GM13976 (cell line): ENCODE measurements around the gene IKZF4.

Experiments used
- DNase-seq: peaks from one replicate; pipeline ENCODE4 v3.0.0; 2012; ENCODE audit warnings: low spot score
- CTCF ChIP-seq: IDR thresholded peaks from 2 replicates; pipeline ENCODE4 v1.5.1; 2012; ENCODE audit warnings: borderline replicate concordance, mild to moderate bottlenecking; ENCODE audit not compliant: insufficient read depth; ENCODE audit errors: extremely low read depth, missing control alignments, control extremely low read depth
- in situ Hi-C: fragments of 300-500 bp; cut with MboI; formaldehyde crosslinking; loops from one replicate; pipeline ENCODE4 v1.12.0; 2022; ENCODE audit warnings: low sequenced_read_pairs, mixed read lengths, inconsistent platforms; ENCODE audit not compliant: unreplicated experiment

IKZF4 gene

GRCh38 chr12:56020423-56021184, at the start of gene IKZF4:
TSS of gene IKZF4 (plus strand) at chr12:56021043. CDS start at chr12:56021494, 451 bp downstream.
- no peak for TF ChIP-seq CTCF
- in situ Hi-C loops, result no loop called here
- no peak for DNase-seq

GRCh38 chr12:55972042-55972441, 48.8 kb upstream of the IKZF4 start:
- no peak for DNase-seq
- no peak for TF ChIP-seq CTCF
- in situ Hi-C loops, result no loop called here

GRCh38 chr12:55972456-55972855, 48.4 kb upstream of the IKZF4 start:
- no peak for DNase-seq
- no peak for TF ChIP-seq CTCF
- in situ Hi-C loops, result no loop called here

- no peak for TF ChIP-seq CTCF
- DNase-seq, result no peak
- in situ Hi-C loops, result no loop called here
Observed at GRCh38 chr12:55972911-55973598, 47.8 kb upstream of the IKZF4 start.

GRCh38 chr12:55973599-55974307, 47.1 kb upstream of the IKZF4 start, which contains the start of gene RAB5B:
TSS of gene RAB5B (plus strand) at chr12:55974078. CDS start at chr12:55986961, 12,883 bp downstream.
- in situ Hi-C loops, result no loop called here
- no peak for TF ChIP-seq CTCF
- peak; percentile 94 for DNase-seq

- DNase-seq, result peak; percentile 56
- TF ChIP-seq CTCF, result no peak
- in situ Hi-C loops, result no loop called here
Observed at GRCh38 chr12:55974308-55974730, 46.5 kb upstream of the IKZF4 start.
